ENCODE results near the gene CDCA5. TPM values are rescaled to one million over a fixed set of nuclear protein-coding genes. Genes with fewer than 3 reads are reported as not detected.
A peak's percentile ranks its signal among the peaks of the same experiment; 100 is the strongest.

The CDCA5 gene
- total RNA-seq, 5 donors from 2014 or later (not counting 1 experiment from before 2014, with no cell fraction given), result 1.2 to 4.2 (median 1.7) TPM

GRCh38 chr11:65078786-65079342 lies 5.0 kb downstream of the CDCA5 start:
- Histone ChIP-seq H3K4me3 (ENCODE audit: control insufficient read depth in 1 of 2, extremely low read depth in 1 of 2, low read length in 1 of 2) (no peak overlapping the region), H3K36me3 (ENCODE audit: control insufficient read depth in 2 of 2, extremely low read depth in 1 of 2, insufficient read depth in 1 of 2, low read length in 1 of 2) (no peaks in the 10 kb centered on the region), H3K27ac (ENCODE audit: low read length) (peak overlapping the region; percentile 52), H3K4me1 (ENCODE audit: control insufficient read depth in 1 of 2, extremely low read depth in 1 of 2, insufficient read depth in 2 of 2, low read length in 2 of 2) (peaks cover 6 to 18% of the 10 kb centered on the region in 2 experiments), H3K27me3 (replicated peaks in 1 of 2; ENCODE audit: control insufficient read depth in 2 of 2, extremely low read depth in 1 of 2, insufficient read depth in 2 of 2, low read length in 1 of 2) (no peaks in the 10 kb centered on the region), H3K9me3 (no peaks in the 10 kb centered on the region)
- Mint-ChIP-seq H3K4me1 (peaks cover 13 to 23% (median 19%) of the 10 kb centered on the region in 3 donors), H3K4me3 (no peak overlapping the region), H3K27me3 (no peaks in the 10 kb centered on the region), H3K27ac (peak overlapping the region in 1 of 2 donors; percentile 81), H3K9me3 (no peaks in the 10 kb centered on the region), H3K36me3 (no peaks in the 10 kb centered on the region)
- POLR2A ChIA-PET, result no interaction called here
- no peak for DNase-seq
- no peak for ATAC-seq (replicated peaks in 1 of 4)
- no CpG with 5 or more reads among the region's 9 CpGs for WGBS (ENCODE audit: insufficient coverage)
- CTCF ChIA-PET, result interaction anchor here in 1 of 2 donors (0.6 kb wide), 1 partner anchor 45 kb away, joined by 5 read pairs; no protein-coding TSS in a partner anchor

GRCh38 chr11:65078151-65078550 lies 5.7 kb downstream of the CDCA5 start:
- CTCF ChIA-PET, result no interaction called here
- Histone ChIP-seq H3K4me1 (ENCODE audit: control insufficient read depth in 1 of 2, extremely low read depth in 1 of 2, insufficient read depth in 2 of 2, low read length in 2 of 2) (peaks cover 1 to 11% of the 10 kb centered on the region in 2 experiments), H3K9me3 (no peaks in the 10 kb centered on the region), H3K27me3 (replicated peaks in 1 of 2; ENCODE audit: control insufficient read depth in 2 of 2, extremely low read depth in 1 of 2, insufficient read depth in 2 of 2, low read length in 1 of 2) (no peaks in the 10 kb centered on the region), H3K4me3 (ENCODE audit: control insufficient read depth in 1 of 2, extremely low read depth in 1 of 2, low read length in 1 of 2) (no peak overlapping the region), H3K36me3 (ENCODE audit: control insufficient read depth in 2 of 2, extremely low read depth in 1 of 2, insufficient read depth in 1 of 2, low read length in 1 of 2) (no peaks in the 10 kb centered on the region), H3K27ac (ENCODE audit: low read length) (peak overlapping the region; percentile 52)
- POLR2A ChIA-PET, result no interaction called here
- Mint-ChIP-seq H3K4me3 (no peak overlapping the region), H3K27ac (peak overlapping the region; percentile 71 to 81), H3K36me3 (no peaks in the 10 kb centered on the region), H3K4me1 (peaks cover 6 to 16% (median 14%) of the 10 kb centered on the region in 3 donors), H3K9me3 (no peaks in the 10 kb centered on the region), H3K27me3 (no peaks in the 10 kb centered on the region)
- DNase-seq (peak; percentile 35 to 85 (median 67)), ATAC-seq (replicated peaks in 1 of 4) (peak; percentile 91 to 99 (median 98))
- WGBS (ENCODE audit: insufficient coverage), result 80% methylated on average over 1 of the region's 3 CpGs

GRCh38 chr11:65077451-65077850 lies 6.4 kb downstream of the CDCA5 start:
- no peak overlapping the region for H3K4me3 Mint-ChIP-seq
- Histone ChIP-seq H3K27ac (ENCODE audit: low read length) (no peak overlapping the region), H3K9me3 (no peaks in the 10 kb centered on the region), H3K27me3 (replicated peaks in 1 of 2; ENCODE audit: control insufficient read depth in 2 of 2, extremely low read depth in 1 of 2, insufficient read depth in 2 of 2, low read length in 1 of 2) (no peaks in the 10 kb centered on the region), H3K4me1 (ENCODE audit: control insufficient read depth in 1 of 2, extremely low read depth in 1 of 2, insufficient read depth in 2 of 2, low read length in 2 of 2) (peaks cover 0 to 9% of the 10 kb centered on the region in 2 experiments), H3K36me3 (ENCODE audit: control insufficient read depth in 2 of 2, extremely low read depth in 1 of 2, insufficient read depth in 1 of 2, low read length in 1 of 2) (no peaks in the 10 kb centered on the region), H3K4me3 (ENCODE audit: control insufficient read depth in 1 of 2, extremely low read depth in 1 of 2, low read length in 1 of 2) (no peak overlapping the region)
- DNase-seq (no peak), ATAC-seq (replicated peaks in 1 of 4) (no peak)
- H3K4me1 Mint-ChIP-seq, result peaks cover 6 to 10% (median 10%) of the 10 kb centered on the region in 3 donors
- ChIA-PET CTCF (no interaction called here), POLR2A (no interaction called here)
- no peaks in the 10 kb centered on the region for H3K27me3 Mint-ChIP-seq
- no peak overlapping the region for H3K27ac Mint-ChIP-seq
- H3K36me3 Mint-ChIP-seq, result no peaks in the 10 kb centered on the region
- no peaks in the 10 kb centered on the region for H3K9me3 Mint-ChIP-seq
- 88% methylated on average over 3 of the region's 4 CpGs for WGBS (ENCODE audit: insufficient coverage)

- no peak overlapping the region for H3K27ac Mint-ChIP-seq
- CTCF ChIA-PET, result interaction anchor here in 1 of 2 donors (0.7 kb wide), 1 partner anchor 52 kb away, joined by 4 read pairs; no protein-coding TSS in a partner anchor
- POLR2A ChIA-PET, result no interaction called here
Observed at GRCh38 chr11:65072631-65072966, 11.2 kb downstream of the CDCA5 start.

GRCh38 chr11:65071907-65072630 lies 11.8 kb downstream of the CDCA5 start:
- Mint-ChIP-seq H3K4me3 (no peak overlapping the region), H3K36me3 (no peaks in the 10 kb centered on the region), H3K4me1 (no peaks in the 10 kb centered on the region), H3K27me3 (no peaks in the 10 kb centered on the region), H3K27ac (no peak overlapping the region), H3K9me3 (no peaks in the 10 kb centered on the region)
- DNase-seq (no peak), ATAC-seq (replicated peaks in 1 of 4) (no peak)
- no peaks in the 10 kb centered on the region for H3K4me1 ChIP-seq (ENCODE audit: control insufficient read depth in 1 of 2, extremely low read depth in 1 of 2, insufficient read depth in 2 of 2, low read length in 2 of 2)
- no peaks in the 10 kb centered on the region for H3K36me3 ChIP-seq (ENCODE audit: control insufficient read depth in 2 of 2, extremely low read depth in 1 of 2, insufficient read depth in 1 of 2, low read length in 1 of 2)
- ChIA-PET POLR2A (no interaction called here), CTCF (interaction anchor here in 1 of 2 donors (0.7 kb wide), 1 partner anchor 52 kb away, joined by 4 read pairs; no protein-coding TSS in a partner anchor)
- no peak overlapping the region for H3K4me3 ChIP-seq (ENCODE audit: control insufficient read depth in 1 of 2, extremely low read depth in 1 of 2, low read length in 1 of 2)
- 77% methylated on average over 2 of the region's 4 CpGs for WGBS (ENCODE audit: insufficient coverage)
- H3K27ac ChIP-seq (ENCODE audit: low read length), result no peak overlapping the region
- H3K27me3 ChIP-seq (replicated peaks in 1 of 2; ENCODE audit: control insufficient read depth in 2 of 2, extremely low read depth in 1 of 2, insufficient read depth in 2 of 2, low read length in 1 of 2), result no peaks in the 10 kb centered on the region
- H3K9me3 ChIP-seq, result no peaks in the 10 kb centered on the region

More at GRCh38 chr11:65072631-65072966, 11.2 kb downstream of the CDCA5 start:
- ATAC-seq (replicated peaks in 1 of 4), result no peak
- no peak for DNase-seq
- H3K4me1 Mint-ChIP-seq, result no peaks in the 10 kb centered on the region
- Histone ChIP-seq H3K4me3 (ENCODE audit: control insufficient read depth in 1 of 2, extremely low read depth in 1 of 2, low read length in 1 of 2) (no peak overlapping the region), H3K27me3 (replicated peaks in 1 of 2; ENCODE audit: control insufficient read depth in 2 of 2, extremely low read depth in 1 of 2, insufficient read depth in 2 of 2, low read length in 1 of 2) (no peaks in the 10 kb centered on the region), H3K4me1 (ENCODE audit: control insufficient read depth in 1 of 2, extremely low read depth in 1 of 2, insufficient read depth in 2 of 2, low read length in 2 of 2) (no peaks in the 10 kb centered on the region), H3K9me3 (no peaks in the 10 kb centered on the region), H3K27ac (ENCODE audit: low read length) (no peak overlapping the region), H3K36me3 (ENCODE audit: control insufficient read depth in 2 of 2, extremely low read depth in 1 of 2, insufficient read depth in 1 of 2, low read length in 1 of 2) (no peaks in the 10 kb centered on the region)
- 80% methylated on average over 1 of the region's 1 CpG for WGBS (ENCODE audit: insufficient coverage)
- H3K9me3 Mint-ChIP-seq, result no peaks in the 10 kb centered on the region
- no peaks in the 10 kb centered on the region for H3K27me3 Mint-ChIP-seq
- no peaks in the 10 kb centered on the region for H3K36me3 Mint-ChIP-seq
- no peak overlapping the region for H3K4me3 Mint-ChIP-seq

- DNase-seq, result no peak
- H3K4me3 ChIP-seq (ENCODE audit: control insufficient read depth in 1 of 2, extremely low read depth in 1 of 2, low read length in 1 of 2), result no peak overlapping the region
- Mint-ChIP-seq H3K9me3 (no peaks in the 10 kb centered on the region), H3K27me3 (no peaks in the 10 kb centered on the region), H3K4me1 (no peaks in the 10 kb centered on the region), H3K4me3 (no peak overlapping the region), H3K36me3 (no peaks in the 10 kb centered on the region), H3K27ac (no peak overlapping the region)
- no peak overlapping the region for H3K27ac ChIP-seq (ENCODE audit: low read length)
- no peaks in the 10 kb centered on the region for H3K9me3 ChIP-seq
- ATAC-seq (replicated peaks in 1 of 4), result no peak
- no peaks in the 10 kb centered on the region for H3K36me3 ChIP-seq (ENCODE audit: control insufficient read depth in 2 of 2, extremely low read depth in 1 of 2, insufficient read depth in 1 of 2, low read length in 1 of 2)
- POLR2A ChIA-PET, result interaction anchor here in 1 of 2 donors (0.6 kb wide), 1 partner anchor 105 kb away, joined by 5 read pairs; no protein-coding TSS in a partner anchor
- WGBS (ENCODE audit: insufficient coverage), result 41% methylated on average over 4 of the region's 9 CpGs
- H3K27me3 ChIP-seq (replicated peaks in 1 of 2; ENCODE audit: control insufficient read depth in 2 of 2, extremely low read depth in 1 of 2, insufficient read depth in 2 of 2, low read length in 1 of 2), result peaks cover 0 to 5% of the 10 kb centered on the region in 2 experiments
- no peaks in the 10 kb centered on the region for H3K4me1 ChIP-seq (ENCODE audit: control insufficient read depth in 1 of 2, extremely low read depth in 1 of 2, insufficient read depth in 2 of 2, low read length in 2 of 2)
- CTCF ChIA-PET, result interaction anchor here in 1 of 2 donors (0.6 kb wide), 1 partner anchor 459 kb away, joined by 3 read pairs; no protein-coding TSS in a partner anchor
Observed at GRCh38 chr11:65069217-65069616, 14.6 kb downstream of the CDCA5 start.
